Glutamatergic neuron (in vitro differentiated cells): Measurements from ENCODE around the gene CTBP2. TPM values are rescaled to one million over a fixed set of nuclear protein-coding genes. Genes with fewer than 3 reads are reported as not detected.

Experiments used
- DNase-seq: peaks from one replicate; pipeline ENCODE4 v3.0.0; 2022
- H3K27ac Mint-ChIP-seq: one replicate; pipeline ENCODE4 v1.8.0; 2020; ENCODE audit warnings: mild to moderate bottlenecking, mixed read lengths, inconsistent platforms; ENCODE audit not compliant: unreplicated experiment
- H3K27me3 Mint-ChIP-seq: one replicate; pipeline ENCODE4 v1.8.0; 2020; ENCODE audit warnings: mild to moderate bottlenecking, moderate library complexity, mixed read lengths, inconsistent platforms; ENCODE audit not compliant: unreplicated experiment
- H3K36me3 Mint-ChIP-seq: one replicate; pipeline ENCODE4 v1.8.0; 2020; ENCODE audit warnings: mild to moderate bottlenecking, mixed read lengths, inconsistent platforms; ENCODE audit not compliant: unreplicated experiment
- H3K4me1 Mint-ChIP-seq: one replicate; pipeline ENCODE4 v1.8.0; 2020; ENCODE audit warnings: mild to moderate bottlenecking, low read depth, mixed read lengths, inconsistent platforms; ENCODE audit not compliant: unreplicated experiment
- H3K4me3 Mint-ChIP-seq: one replicate; pipeline ENCODE4 v1.8.0; 2020; ENCODE audit warnings: mild to moderate bottlenecking, mixed read lengths, inconsistent platforms; ENCODE audit not compliant: unreplicated experiment
- H3K9me3 Mint-ChIP-seq: one replicate; pipeline ENCODE4 v1.8.0; 2020; ENCODE audit warnings: mild to moderate bottlenecking, moderate library complexity, mixed read lengths, inconsistent platforms; ENCODE audit not compliant: unreplicated experiment
- total RNA-seq: library from RNA; stranded (reverse); fragmentation: NEBNext Ultra II Directional; extraction: Animal tissue kit (Norgen Biotek cat#: 25700); gene quantifications from one replicate; pipeline ENCODE4 v1.2.1, GENCODE V29; 2021; ENCODE audit not compliant: unreplicated experiment
- TF ChIP-seq, protein P1 (sequence below): fragments of 200-600 bp; sonication (generic); IDR thresholded peaks from one replicate; pipeline ENCODE4 v1.5.0; 2021; ENCODE audit not compliant: partially characterized antibody, unreplicated experiment

CTBP2 gene
- total RNA-seq, 1 donor from 2014 or later, result 174 TPM

DNA sequence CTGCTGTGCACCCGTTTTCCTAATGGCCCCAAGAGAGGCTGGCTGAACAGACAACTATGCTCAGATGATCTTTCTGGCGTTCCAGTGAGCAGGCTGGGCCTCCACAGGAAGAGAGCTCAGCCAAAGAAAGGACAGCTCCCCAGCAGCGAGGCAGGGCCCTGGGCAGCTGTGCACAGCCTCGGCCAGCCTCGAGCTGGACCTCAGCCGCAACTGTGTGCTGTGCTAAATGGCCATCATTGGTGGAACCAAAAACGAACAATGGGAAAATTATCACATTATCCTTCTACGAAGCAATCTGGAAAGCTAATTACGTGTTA is 97.5 kb downstream of the CTBP2 start:
- H3K9me3 Mint-ChIP-seq, result peaks cover 28% of the 10 kb centered on the region
- TF ChIP-seq, protein P1, sequence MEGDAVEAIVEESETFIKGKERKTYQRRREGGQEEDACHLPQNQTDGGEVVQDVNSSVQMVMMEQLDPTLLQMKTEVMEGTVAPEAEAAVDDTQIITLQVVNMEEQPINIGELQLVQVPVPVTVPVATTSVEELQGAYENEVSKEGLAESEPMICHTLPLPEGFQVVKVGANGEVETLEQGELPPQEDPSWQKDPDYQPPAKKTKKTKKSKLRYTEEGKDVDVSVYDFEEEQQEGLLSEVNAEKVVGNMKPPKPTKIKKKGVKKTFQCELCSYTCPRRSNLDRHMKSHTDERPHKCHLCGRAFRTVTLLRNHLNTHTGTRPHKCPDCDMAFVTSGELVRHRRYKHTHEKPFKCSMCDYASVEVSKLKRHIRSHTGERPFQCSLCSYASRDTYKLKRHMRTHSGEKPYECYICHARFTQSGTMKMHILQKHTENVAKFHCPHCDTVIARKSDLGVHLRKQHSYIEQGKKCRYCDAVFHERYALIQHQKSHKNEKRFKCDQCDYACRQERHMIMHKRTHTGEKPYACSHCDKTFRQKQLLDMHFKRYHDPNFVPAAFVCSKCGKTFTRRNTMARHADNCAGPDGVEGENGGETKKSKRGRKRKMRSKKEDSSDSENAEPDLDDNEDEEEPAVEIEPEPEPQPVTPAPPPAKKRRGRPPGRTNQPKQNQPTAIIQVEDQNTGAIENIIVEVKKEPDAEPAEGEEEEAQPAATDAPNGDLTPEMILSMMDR, result no peak
- H3K4me1 Mint-ChIP-seq, result peaks cover 79% of the 10 kb centered on the region
- H3K27ac Mint-ChIP-seq, result peak overlapping the region; percentile 96
- no peaks in the 10 kb centered on the region for H3K36me3 Mint-ChIP-seq
- peak overlapping the region; percentile 83 for H3K4me3 Mint-ChIP-seq
- DNase-seq, result no peak
- H3K27me3 Mint-ChIP-seq, result peaks cover 18% of the 10 kb centered on the region

DNA sequence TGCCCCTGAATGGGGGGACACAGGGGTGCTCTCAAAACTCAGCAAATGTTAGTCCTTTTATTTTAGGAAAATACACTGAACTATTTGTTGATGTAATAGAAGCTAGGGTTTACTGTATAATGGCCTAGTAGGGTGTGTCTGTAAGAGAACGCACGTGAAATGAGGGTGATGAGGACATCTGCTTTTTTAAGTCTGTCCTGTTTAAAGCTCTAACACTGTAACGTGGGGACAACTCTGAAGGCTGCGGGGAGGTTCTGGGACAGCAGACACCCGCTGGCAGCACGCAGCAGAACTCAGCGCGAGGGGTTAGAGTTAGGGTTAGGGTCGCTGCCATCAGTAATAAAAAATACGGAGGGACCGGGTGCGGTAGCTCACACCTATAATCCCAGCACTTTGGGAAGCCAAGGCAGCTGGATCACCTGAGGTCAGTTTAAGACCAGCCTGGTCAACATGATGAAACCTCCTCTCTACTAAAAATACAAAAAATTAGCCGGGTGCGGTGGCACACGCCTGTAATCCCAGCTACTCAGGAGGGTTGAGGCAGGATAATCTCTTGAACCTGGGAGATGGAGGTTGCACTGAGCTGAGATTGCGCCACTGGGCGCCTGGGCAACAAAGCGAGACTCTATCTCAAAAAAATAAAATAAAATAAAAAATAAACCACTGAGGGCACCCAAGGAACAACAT is 98.0 kb downstream of the CTBP2 start:
- Mint-ChIP-seq H3K27me3 (peaks cover 20% of the 10 kb centered on the region), H3K4me3 (peak overlapping the region; percentile 70), H3K36me3 (no peaks in the 10 kb centered on the region), H3K27ac (peak overlapping the region; percentile 97), H3K4me1 (peaks cover 77% of the 10 kb centered on the region), H3K9me3 (peaks cover 27% of the 10 kb centered on the region)
- TF ChIP-seq, protein P1, result no peak
- DNase-seq, result no peak

GRCh38 chr10:125061557-125062226 is 98.7 kb downstream of the CTBP2 start:
- Mint-ChIP-seq H3K4me1 (peaks cover 77% of the 10 kb centered on the region), H3K36me3 (no peaks in the 10 kb centered on the region), H3K27ac (peak overlapping the region; percentile 97), H3K4me3 (peak overlapping the region; percentile 42), H3K27me3 (peaks cover 25% of the 10 kb centered on the region), H3K9me3 (peaks cover 30% of the 10 kb centered on the region)
- DNase-seq, result no peak
- TF ChIP-seq, protein P1, result no peak

DNA sequence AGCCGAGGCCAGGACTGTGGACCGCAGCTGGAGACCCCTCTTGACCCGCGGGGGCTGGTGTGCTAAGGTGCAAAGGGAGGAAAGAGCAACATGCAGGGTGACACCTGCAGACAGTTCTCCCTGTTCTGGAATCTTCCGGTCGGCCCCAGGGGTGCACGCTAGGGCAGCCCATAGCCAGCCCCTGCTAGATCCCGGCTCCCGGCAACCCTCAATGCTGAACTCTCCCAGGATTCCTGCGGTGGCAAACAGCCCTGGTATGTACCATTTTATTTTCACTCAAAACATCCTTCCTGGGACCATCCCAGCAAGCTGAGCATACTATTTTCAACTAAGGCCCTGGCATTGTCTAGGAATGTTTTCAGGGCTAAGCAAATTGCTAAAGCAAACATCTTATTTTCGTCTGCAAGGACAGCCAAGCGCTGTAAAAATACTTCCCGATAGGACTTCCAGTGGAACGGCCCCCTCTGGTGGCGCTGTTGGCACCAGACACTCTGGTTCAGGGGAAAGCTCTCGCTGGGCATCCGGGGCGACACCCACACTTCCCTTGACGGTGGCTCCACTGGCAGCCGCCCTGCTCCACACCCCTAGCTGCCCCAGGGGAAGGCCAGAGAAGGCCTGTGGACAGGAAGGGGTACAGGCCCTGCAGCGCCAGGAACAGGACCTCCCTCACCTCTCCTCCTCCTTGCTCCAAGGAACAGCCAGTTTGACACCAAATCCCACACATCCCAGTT is 99.4 kb downstream of the CTBP2 start:
- H3K27me3 Mint-ChIP-seq, result peaks cover 25% of the 10 kb centered on the region
- H3K36me3 Mint-ChIP-seq, result no peaks in the 10 kb centered on the region
- H3K9me3 Mint-ChIP-seq, result peaks cover 30% of the 10 kb centered on the region
- H3K4me1 Mint-ChIP-seq, result peaks cover 79% of the 10 kb centered on the region
- peak; percentile 86 for DNase-seq
- H3K4me3 Mint-ChIP-seq, result peak overlapping the region; percentile 42
- TF ChIP-seq, protein P1, result peak; percentile 87
- H3K27ac Mint-ChIP-seq, result peak overlapping the region; percentile 97

GRCh38 chr10:125060482-125060825 is 99.9 kb downstream of the CTBP2 start:
- H3K4me3 Mint-ChIP-seq, result peak overlapping the region; percentile 76
- peaks cover 25% of the 10 kb centered on the region for H3K27me3 Mint-ChIP-seq
- peaks cover 81% of the 10 kb centered on the region for H3K4me1 Mint-ChIP-seq
- TF ChIP-seq, protein P1, result no peak
- H3K36me3 Mint-ChIP-seq, result no peaks in the 10 kb centered on the region
- peak overlapping the region; percentile 97 for H3K27ac Mint-ChIP-seq
- DNase-seq, result no peak
- H3K9me3 Mint-ChIP-seq, result peaks cover 30% of the 10 kb centered on the region
